ENCODE measurements around the gene SFN.

- TF ChIP-seq CTCF (conservative IDR thresholded peaks at IDR 0.05; ENCODE audit: low read length) (no peak), EZH2phosphoT487 (IDR thresholded peaks at IDR 0.05; ENCODE audit: borderline replicate concordance) (no peak)
These were observed 732 bp downstream of the SFN start for GRCh38 chr1:26863685-26864077.

Data from Loucy (cell line).